CD4-positive, alpha-beta T cell treated with Interleukin-15 for 1 hour (primary cell): ENCODE data around the gene CD55.

Experiments used
- DNase-seq: peaks from one replicate; pipeline ENCODE4 v3.0.0-alpha.2; 2020

Gene CD55

DNA sequence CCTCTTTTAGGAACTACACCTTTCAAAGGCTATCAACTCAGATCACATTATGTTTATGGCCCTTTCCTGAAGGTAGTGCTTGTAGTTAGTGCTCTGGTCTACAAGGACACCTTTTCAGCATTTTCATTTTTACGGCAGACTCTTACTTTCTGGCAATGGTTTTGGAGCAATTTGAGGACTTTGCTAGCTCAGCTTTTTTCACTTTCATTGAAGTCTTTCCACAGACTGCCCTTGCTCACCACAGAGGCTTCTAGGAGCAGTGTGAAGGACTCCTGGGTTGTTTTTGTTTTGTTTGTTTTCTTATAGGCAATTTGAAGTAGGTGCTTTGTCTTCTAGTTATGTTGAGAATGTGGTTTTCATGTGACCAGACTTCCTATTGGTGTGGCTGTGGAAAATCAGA is 43.1 kb downstream of the CD55 start:
- DNase-seq: no peak

DNA sequence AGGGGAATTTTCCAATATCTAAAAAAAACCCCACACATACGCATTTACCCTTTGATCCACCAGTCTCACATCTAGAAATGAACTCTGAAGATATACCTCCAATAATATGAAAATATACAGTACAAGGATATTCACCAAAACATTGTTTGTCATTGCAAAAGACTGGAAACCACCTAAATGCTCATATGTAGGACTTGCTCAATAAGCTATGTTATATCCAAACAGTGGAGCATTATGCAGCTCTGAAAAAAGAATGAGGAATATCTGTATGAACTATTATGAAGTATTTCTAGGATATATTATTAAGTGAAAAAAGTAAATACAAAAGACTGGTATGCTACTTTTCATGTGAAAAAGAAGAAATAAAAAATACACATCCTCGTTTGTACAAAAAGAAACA is 43.6 kb downstream of the CD55 start:
- no peak for DNase-seq

GRCh38 chr1:207366022-207366421 is 44.5 kb downstream of the CD55 start:
- DNase-seq: no peak

DNA sequence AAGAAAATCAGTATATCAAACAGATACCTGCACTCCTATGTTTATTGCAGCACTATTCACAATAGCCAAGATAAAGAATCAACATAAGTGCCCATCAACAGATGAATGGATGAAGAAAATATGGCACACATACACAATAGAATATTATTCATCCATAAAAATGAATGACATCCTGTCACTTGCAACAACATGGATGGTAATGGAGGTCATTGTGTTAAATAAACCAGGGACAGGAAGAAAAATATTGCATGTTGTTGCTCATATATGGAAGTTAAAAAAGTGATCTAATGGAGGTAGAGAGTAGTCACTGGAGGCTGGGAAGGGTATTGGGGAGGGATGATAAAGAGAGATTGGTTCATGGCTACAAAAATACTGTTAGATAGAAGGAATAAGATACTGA is 67.2 kb downstream of the CD55 start:
- no peak for DNase-seq

DNA sequence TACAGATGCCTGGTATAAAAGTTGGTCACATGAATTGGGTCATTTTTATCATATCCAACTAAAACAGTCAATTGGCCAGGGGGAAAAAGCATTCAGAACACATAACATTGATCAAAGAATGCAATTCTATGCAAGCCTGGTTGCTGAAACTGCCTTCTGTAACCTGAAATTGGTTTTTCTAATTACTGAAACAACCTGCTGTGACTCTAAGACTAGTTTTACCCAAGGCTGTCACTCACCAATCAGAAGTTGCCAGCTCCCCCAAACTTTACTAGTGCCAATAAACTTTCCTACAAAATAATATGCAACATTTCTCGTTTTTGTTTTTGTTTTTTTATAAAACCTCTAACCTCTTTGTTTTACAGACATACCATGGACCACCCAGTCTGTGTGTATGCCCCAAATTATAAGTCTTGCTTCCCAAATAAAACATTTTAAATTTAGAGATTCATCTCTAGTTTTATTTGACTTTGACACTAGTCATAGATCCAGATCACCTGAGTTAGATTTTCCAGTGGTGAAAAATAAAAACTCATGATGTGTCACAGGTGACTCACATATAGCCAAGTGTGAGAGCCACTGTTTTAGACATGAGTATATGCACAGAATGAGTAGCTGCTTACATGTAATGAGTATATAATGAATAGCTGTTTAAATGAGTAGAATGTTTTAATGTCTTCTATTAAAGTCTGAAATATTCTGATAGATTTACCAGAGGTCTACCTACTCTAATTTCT is 68.4 kb downstream of the CD55 start:
- no peak for DNase-seq

DNA sequence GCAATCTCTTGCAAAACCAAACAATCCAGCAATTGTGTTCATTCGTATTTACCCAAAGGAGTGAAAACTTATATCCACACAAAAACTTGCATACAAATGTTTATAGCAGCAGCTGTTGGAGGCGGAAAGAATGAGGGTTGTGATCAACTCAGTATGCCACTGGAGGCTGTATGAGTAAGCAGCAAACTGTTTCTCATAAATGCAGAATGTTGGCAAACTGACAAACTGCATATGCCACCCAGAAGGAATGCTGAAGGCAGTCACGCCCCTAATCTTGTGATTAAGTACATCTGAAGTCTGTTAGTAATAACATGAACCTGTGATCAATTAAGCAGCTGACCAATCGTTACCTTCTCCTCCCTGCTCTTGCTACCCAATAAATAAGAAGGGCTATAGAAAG is 72.1 kb downstream of the CD55 start:
- no peak for DNase-seq

GRCh38 chr1:207396168-207396746 is 74.8 kb downstream of the CD55 start:
- DNase-seq: no peak

DNA sequence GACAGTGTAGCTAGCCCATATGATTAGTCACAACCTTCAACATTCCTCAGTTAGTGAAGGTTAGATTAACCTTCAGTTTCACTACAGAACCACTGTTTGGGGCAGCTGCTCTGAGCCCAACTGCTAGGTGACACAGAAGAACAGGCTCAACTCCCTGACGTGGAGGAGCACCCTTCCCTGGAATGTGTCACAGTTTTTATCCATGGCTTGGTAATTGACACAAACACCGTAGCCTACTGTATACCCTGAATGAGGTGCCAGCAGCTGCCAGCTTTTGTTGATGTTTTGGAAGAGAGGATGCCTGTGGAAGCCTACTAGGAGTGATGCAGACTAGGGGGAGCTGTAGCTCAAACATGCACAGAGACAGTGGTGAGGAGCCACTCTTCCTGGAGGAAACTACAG is 76.0 kb downstream of the CD55 start:
- no peak for DNase-seq

DNA sequence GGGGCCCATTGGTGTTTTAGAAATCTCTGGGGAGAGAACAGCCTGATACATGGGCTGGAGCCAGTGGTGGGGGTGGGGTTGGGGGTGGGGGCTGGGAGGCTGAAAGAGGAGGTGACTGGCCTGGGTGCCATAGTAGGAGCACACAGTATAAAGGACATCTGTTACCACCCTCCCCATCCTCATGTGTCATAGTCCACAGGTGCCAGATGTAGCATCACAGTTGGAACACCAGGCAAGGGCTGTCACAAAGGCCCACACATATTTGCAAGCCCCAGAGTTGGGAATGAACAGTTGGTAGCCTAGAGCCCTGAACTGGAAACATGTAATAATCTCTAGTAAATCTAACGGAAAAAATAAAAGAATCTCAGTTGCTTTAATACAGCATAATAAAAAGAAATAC is 77.5 kb downstream of the CD55 start:
- DNase-seq: no peak

GRCh38 chr1:207401578-207401977 is 80.1 kb downstream of the CD55 start:
- no peak for DNase-seq

- DNase-seq: no peak
Observed at GRCh38 chr1:207402744-207403143, 81.3 kb downstream of the CD55 start.

- DNase-seq: no peak
Observed at GRCh38 chr1:207404849-207405525, 83.5 kb downstream of the CD55 start.

DNA sequence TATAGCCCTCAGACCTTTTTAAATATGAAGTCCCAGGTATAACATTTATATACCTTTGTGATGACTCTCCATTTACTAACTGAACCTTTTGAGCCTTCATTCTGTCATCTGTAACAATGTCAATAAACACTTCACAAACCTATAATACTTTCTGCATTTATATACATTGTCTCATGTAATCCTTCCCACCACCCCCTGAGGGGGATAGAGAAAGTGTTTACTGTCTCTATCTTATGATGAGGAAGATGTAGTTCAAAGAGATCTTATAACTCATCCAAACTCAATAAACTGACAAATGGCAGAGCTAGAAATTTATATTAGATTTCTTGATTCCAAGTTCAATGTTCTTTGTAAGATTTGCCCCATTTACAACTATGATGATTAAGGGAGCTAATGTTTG is 84.3 kb downstream of the CD55 start:
- no peak for DNase-seq

- no peak for DNase-seq
Observed at GRCh38 chr1:207407655-207408260, 86.3 kb downstream of the CD55 start.
